ENCODE measurements around the gene LAMA4.

Gene LAMA4

GRCh38 chr6:112179631-112180030, 74.7 kb downstream of the LAMA4 start:
- H3K4me3 ChIP-seq (ENCODE audit: low read depth, low read length) = no peak overlapping the region
- no peak for TF ChIP-seq CTCF (IDR thresholded peaks at IDR 0.05; ENCODE audit: borderline replicate concordance, insufficient read depth, low read depth, low read length)

GRCh38 chr6:112178846-112179245, 75.5 kb downstream of the LAMA4 start:
- H3K4me3 ChIP-seq (ENCODE audit: low read depth, low read length) = no peak overlapping the region
- TF ChIP-seq CTCF (IDR thresholded peaks at IDR 0.05; ENCODE audit: borderline replicate concordance, insufficient read depth, low read depth, low read length) = no peak

GRCh38 chr6:112177092-112177491, 77.3 kb downstream of the LAMA4 start:
- TF ChIP-seq CTCF (IDR thresholded peaks at IDR 0.05; ENCODE audit: borderline replicate concordance, insufficient read depth, low read depth, low read length) = no peak

GRCh38 chr6:112176175-112176574, 78.2 kb downstream of the LAMA4 start:
- TF ChIP-seq CTCF (IDR thresholded peaks at IDR 0.05; ENCODE audit: borderline replicate concordance, insufficient read depth, low read depth, low read length) = no peak
- no peak overlapping the region for H3K4me3 ChIP-seq (ENCODE audit: low read depth, low read length)

More at GRCh38 chr6:112177092-112177491, 77.3 kb downstream of the LAMA4 start:
- no peak overlapping the region for H3K4me3 ChIP-seq (ENCODE audit: low read depth, low read length)

- TF ChIP-seq CTCF (IDR thresholded peaks at IDR 0.05; ENCODE audit: borderline replicate concordance, insufficient read depth, low read depth, low read length) = no peak
- no peak overlapping the region for H3K4me3 ChIP-seq (ENCODE audit: low read depth, low read length)
These were observed 81.1 kb downstream of the LAMA4 start for GRCh38 chr6:112173221-112173804.

- H3K4me3 ChIP-seq (ENCODE audit: low read depth, low read length) = no peak overlapping the region
- no peak for TF ChIP-seq CTCF (IDR thresholded peaks at IDR 0.05; ENCODE audit: borderline replicate concordance, insufficient read depth, low read depth, low read length)
These were observed 81.8 kb downstream of the LAMA4 start for GRCh38 chr6:112172540-112172939.

GRCh38 chr6:112169541-112169940, 84.8 kb downstream of the LAMA4 start:
- no peak for TF ChIP-seq CTCF (IDR thresholded peaks at IDR 0.05; ENCODE audit: borderline replicate concordance, insufficient read depth, low read depth, low read length)
- H3K4me3 ChIP-seq (ENCODE audit: low read depth, low read length) = no peak overlapping the region

Data from GM12875 (cell line).